ENCODE measurements around the gene RASGEF1C. TPM values are rescaled to one million over a fixed set of nuclear protein-coding genes. Genes with fewer than 3 reads are reported as not detected.

Gene RASGEF1C
- total RNA-seq, 2 experiments from 2014 or later: not detected

DNA sequence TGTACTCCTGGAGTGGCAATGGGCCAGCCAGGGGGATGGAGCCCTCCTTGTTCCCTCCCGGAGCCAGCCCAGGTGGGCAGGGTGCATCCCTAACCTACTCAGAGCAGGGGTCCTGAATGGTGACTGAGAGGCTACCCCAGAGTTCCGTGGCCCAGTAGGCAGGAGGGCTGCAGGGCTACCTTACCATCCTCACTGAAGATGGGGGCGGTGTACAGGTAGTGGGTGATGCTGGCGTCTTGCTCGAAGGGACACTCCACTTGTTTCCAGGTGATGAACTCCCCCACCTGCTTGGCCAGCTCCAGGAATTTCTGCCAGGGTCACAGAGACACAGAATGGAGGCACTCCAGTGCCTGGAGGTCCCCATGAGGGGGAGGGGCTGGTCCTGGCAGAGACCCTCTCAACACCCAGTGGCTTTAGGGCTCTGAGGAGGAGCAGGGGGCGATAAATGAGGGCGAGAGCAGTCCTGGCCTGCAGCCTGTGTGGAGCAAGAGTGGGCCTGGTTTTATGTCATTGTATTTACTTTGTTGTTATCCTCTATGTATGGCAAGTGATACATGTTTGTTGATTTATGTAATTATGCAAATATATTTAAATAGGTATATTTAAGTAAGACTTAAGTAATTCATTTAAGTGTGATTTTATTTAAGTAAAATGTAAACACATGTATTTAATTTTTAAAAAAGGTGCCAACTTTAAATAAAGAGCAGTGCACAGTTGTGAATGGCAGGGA is 97.6 kb downstream of the RASGEF1C start:
- DNase-seq (ENCODE audit: low spot score): no peak
- Histone ChIP-seq H3K27ac (ENCODE audit: low read depth, low read length, poor library complexity, severe bottlenecking) (no peak overlapping the region), H3K79me2 (ENCODE audit: insufficient read depth, low read depth, low read length) (no peaks in the 10 kb centered on the region), H3K9me3 (ENCODE audit: low read length) (peaks cover 8% of the 10 kb centered on the region; the same call in 1 of the 2 replicates), H4K20me1 (ENCODE audit: insufficient read depth, low read length) (no peaks in the 10 kb centered on the region), H3K4me1 (ENCODE audit: insufficient read depth, low read length, poor library complexity, severe bottlenecking) (no peaks in the 10 kb centered on the region), H3K36me3 (ENCODE audit: insufficient read depth, low read length) (no peaks in the 10 kb centered on the region), H3K4me3 (ENCODE audit: low read depth, low read length, poor library complexity, severe bottlenecking) (no peak overlapping the region), H3K4me2 (ENCODE audit: low read length) (no peak overlapping the region), H2AFZ (ENCODE audit: low read length) (no peak overlapping the region), H3K9me2 (ENCODE audit: insufficient read depth, low read length) (no peaks in the 10 kb centered on the region)
- ChIA-PET CTCF (ENCODE audit: unreplicated experiment) (no interaction called here), POLR2A (no interaction called here)
- TF ChIP-seq CTCF (conservative IDR thresholded peaks at IDR 0.05; ENCODE audit: low read length) (no peak), EZH2phosphoT487 (IDR thresholded peaks at IDR 0.05; ENCODE audit: borderline replicate concordance, low read depth, low read length) (no peak)
- intact Hi-C loops (cut with micrococcal nuclease; ENCODE audit: unreplicated experiment): no loop called here
- no TSS peak for BruUV-seq (replicated peaks)

DNA sequence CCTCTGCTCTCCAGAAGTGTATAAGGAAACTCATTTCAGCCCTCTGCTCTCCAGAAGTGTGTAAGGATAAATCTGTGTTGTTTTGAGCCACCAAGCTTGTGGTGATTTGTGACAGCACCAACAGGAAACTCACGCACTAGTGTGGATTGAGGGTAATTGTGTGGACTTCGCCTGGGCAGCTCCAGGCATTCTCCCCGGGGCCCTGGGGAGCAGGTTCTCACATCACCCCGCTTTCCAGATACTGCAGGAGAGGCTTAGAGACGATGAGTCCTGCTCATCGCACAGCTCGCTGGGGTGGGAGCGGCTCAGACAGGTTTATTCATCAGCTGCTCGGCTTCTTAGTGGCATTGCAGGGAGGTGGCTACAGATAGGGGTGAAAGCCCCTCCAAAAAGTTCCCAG is 99.1 kb downstream of the RASGEF1C start:
- H3K79me2 ChIP-seq (ENCODE audit: insufficient read depth, low read depth, low read length): no peaks in the 10 kb centered on the region
- no peak overlapping the region for H3K4me2 ChIP-seq (ENCODE audit: low read length)
- H3K4me1 ChIP-seq (ENCODE audit: insufficient read depth, low read length, poor library complexity, severe bottlenecking): no peaks in the 10 kb centered on the region
- no peaks in the 10 kb centered on the region for H4K20me1 ChIP-seq (ENCODE audit: insufficient read depth, low read length)
- CTCF ChIA-PET (ENCODE audit: unreplicated experiment): no interaction called here
- no peaks in the 10 kb centered on the region for H3K9me2 ChIP-seq (ENCODE audit: insufficient read depth, low read length)
- DNase-seq (ENCODE audit: low spot score): no peak
- H2AFZ ChIP-seq (ENCODE audit: low read length): no peak overlapping the region
- H3K27ac ChIP-seq (ENCODE audit: low read depth, low read length, poor library complexity, severe bottlenecking): no peak overlapping the region
- intact Hi-C loops (cut with micrococcal nuclease; ENCODE audit: unreplicated experiment): no loop called here
- peaks cover 8% of the 10 kb centered on the region; the same call in 1 of the 2 replicates for H3K9me3 ChIP-seq (ENCODE audit: low read length)
- no peaks in the 10 kb centered on the region for H3K36me3 ChIP-seq (ENCODE audit: insufficient read depth, low read length)
- BruUV-seq (replicated peaks): no TSS peak
- POLR2A ChIA-PET: interaction anchor here (0.6 kb wide), 2 partner anchors 622 to 1748 kb away, joined by 3 read pairs; no protein-coding TSS in a partner anchor
- TF ChIP-seq CTCF (conservative IDR thresholded peaks at IDR 0.05; ENCODE audit: low read length) (no peak), EZH2phosphoT487 (IDR thresholded peaks at IDR 0.05; ENCODE audit: borderline replicate concordance, low read depth, low read length) (no peak)
- H3K4me3 ChIP-seq (ENCODE audit: low read depth, low read length, poor library complexity, severe bottlenecking): no peak overlapping the region

- POLR2A ChIA-PET: no interaction called here
- H2AFZ ChIP-seq (ENCODE audit: low read length): no peak overlapping the region
- H3K79me2 ChIP-seq (ENCODE audit: insufficient read depth, low read depth, low read length): no peaks in the 10 kb centered on the region
- no peak for DNase-seq (ENCODE audit: low spot score)
- H3K36me3 ChIP-seq (ENCODE audit: insufficient read depth, low read length): no peaks in the 10 kb centered on the region
- no peaks in the 10 kb centered on the region for H3K4me1 ChIP-seq (ENCODE audit: insufficient read depth, low read length, poor library complexity, severe bottlenecking)
- no peak overlapping the region for H3K27ac ChIP-seq (ENCODE audit: low read depth, low read length, poor library complexity, severe bottlenecking)
- BruUV-seq (replicated peaks): no TSS peak
- no peaks in the 10 kb centered on the region for H4K20me1 ChIP-seq (ENCODE audit: insufficient read depth, low read length)
- peaks cover 8% of the 10 kb centered on the region; the same call in 1 of the 2 replicates for H3K9me3 ChIP-seq (ENCODE audit: low read length)
- no peak overlapping the region for H3K4me2 ChIP-seq (ENCODE audit: low read length)
- no peaks in the 10 kb centered on the region for H3K9me2 ChIP-seq (ENCODE audit: insufficient read depth, low read length)
- TF ChIP-seq CTCF (conservative IDR thresholded peaks at IDR 0.05; ENCODE audit: low read length) (no peak), EZH2phosphoT487 (IDR thresholded peaks at IDR 0.05; ENCODE audit: borderline replicate concordance, low read depth, low read length) (no peak)
- no peak overlapping the region for H3K4me3 ChIP-seq (ENCODE audit: low read depth, low read length, poor library complexity, severe bottlenecking)
- intact Hi-C loops (cut with micrococcal nuclease; ENCODE audit: unreplicated experiment): no loop called here
- CTCF ChIA-PET (ENCODE audit: unreplicated experiment): no interaction called here
Observed at GRCh38 chr5:180107005-180107404, 102.0 kb downstream of the RASGEF1C start.
